Neutrophil (primary cell): ENCODE measurements around the gene FUZ.

Source experiments
- H3K27ac ChIP-seq: fragments of 200-600 bp; sonication (generic); 2 replicates; pipeline ENCODE4 v1.5.1; 2016; ENCODE audit warnings: mild to moderate bottlenecking, moderate library complexity
- H3K27me3 ChIP-seq: fragments of 200-600 bp; sonication (generic); 2 replicates; pipeline ENCODE4 v1.6.0; 2016; ENCODE audit warnings: mild to moderate bottlenecking
- H3K36me3 ChIP-seq: fragments of 200-600 bp; sonication (generic); 2 replicates; pipeline ENCODE4 v1.5.1; 2017
- H3K4me1 ChIP-seq, 2 experiments: fragments of 200-600 bp in 1 of 2; sonication (generic) in 1 of 2; 1 replicate in 1 of 2; 2 replicates in 1 of 2; pipeline versions ENCODE4 v1.5.1 to v1.6.1; 2013 to 2016; ENCODE audit warnings: low read depth in 1 of 2, low read length in 1 of 2, mild to moderate bottlenecking in 1 of 2, moderate library complexity in 1 of 2; ENCODE audit not compliant: control insufficient read depth in 1 of 2, insufficient read depth in 1 of 2
- H3K4me3 ChIP-seq, 2 experiments: fragments of 200-600 bp in 1 of 2; sonication (generic) in 1 of 2; 1 replicate in 1 of 2; 2 replicates in 1 of 2; pipeline ENCODE4 v1.5.1; 2013 to 2016; ENCODE audit warnings: low read depth in 1 of 2, low read length in 1 of 2, mild to moderate bottlenecking in 1 of 2, moderate library complexity in 1 of 2
- H3K9me3 ChIP-seq: fragments of 200-600 bp; sonication (generic); 2 replicates; pipeline ENCODE4 v1.5.1; 2016
- CTCF ChIP-seq: fragments of 200-600 bp; sonication (generic); IDR thresholded peaks from 2 replicates; pipeline ENCODE4 v1.5.1; 2016; ENCODE audit warnings: antibody characterized with exemption

FUZ gene

GRCh38 chr19:49844138-49845095 is 31.3 kb upstream of the FUZ start:
- Histone ChIP-seq H3K9me3 (no peaks in the 10 kb centered on the region), H3K27ac (peak overlapping the region; percentile 46), H3K4me3 (no peak overlapping the region), H3K27me3 (no peaks in the 10 kb centered on the region), H3K4me1 (peaks cover 36% of the 10 kb centered on the region in 2 experiments), H3K36me3 (peaks cover 17% of the 10 kb centered on the region)
- TF ChIP-seq CTCF, result no peak

DNA sequence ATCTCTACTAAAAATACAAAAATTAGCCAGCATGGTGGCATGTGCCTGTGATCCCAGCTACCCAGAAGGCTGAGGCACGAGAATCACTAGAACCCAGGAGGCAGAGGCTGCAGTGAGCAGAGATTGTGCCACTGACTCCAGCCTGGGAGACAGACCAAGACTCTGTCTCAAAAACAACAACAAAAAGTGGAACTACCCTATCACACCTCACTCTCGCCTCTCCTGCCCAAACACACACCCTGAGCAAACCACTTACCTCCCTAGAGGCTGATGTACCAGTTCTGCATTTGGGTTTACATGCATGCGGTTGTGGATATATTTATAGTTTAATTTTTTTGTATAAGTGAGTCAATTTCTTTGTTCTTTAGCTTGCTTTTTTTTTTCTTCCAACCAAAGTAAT is 30.2 kb upstream of the FUZ start:
- no peak overlapping the region for H3K4me3 ChIP-seq
- no peaks in the 10 kb centered on the region for H3K27me3 ChIP-seq
- H3K36me3 ChIP-seq, result peaks cover 28% of the 10 kb centered on the region
- H3K4me1 ChIP-seq, result peaks cover 24% of the 10 kb centered on the region in 2 experiments
- H3K9me3 ChIP-seq, result no peaks in the 10 kb centered on the region
- H3K27ac ChIP-seq, result no peak overlapping the region
- no peak for TF ChIP-seq CTCF

DNA sequence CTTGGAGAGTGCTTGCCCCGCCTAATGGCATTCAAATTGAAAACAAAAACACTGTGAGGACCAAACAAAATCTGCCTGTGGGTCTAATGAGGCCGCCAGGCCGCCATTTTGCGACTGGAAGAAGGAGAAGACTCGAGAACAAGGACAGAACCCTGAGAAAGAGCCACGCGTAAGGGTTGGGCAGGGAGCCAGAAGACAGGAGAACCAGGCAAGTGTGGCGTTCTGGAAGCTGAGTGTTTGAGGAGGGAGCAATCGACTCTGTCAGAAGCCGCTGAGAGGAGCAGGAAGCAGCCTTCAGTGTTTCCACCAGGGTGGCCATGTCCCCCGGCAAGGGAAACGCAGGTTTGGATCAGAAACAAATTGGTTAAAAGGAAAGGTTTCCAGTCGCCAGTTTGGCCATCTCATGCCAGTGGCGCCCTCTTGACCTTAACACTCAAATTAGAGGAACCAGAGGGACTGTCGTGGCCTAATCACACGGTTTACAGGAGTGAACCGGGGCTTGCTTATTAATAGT is 27.7 kb upstream of the FUZ start:
- no peaks in the 10 kb centered on the region for H3K9me3 ChIP-seq

DNA sequence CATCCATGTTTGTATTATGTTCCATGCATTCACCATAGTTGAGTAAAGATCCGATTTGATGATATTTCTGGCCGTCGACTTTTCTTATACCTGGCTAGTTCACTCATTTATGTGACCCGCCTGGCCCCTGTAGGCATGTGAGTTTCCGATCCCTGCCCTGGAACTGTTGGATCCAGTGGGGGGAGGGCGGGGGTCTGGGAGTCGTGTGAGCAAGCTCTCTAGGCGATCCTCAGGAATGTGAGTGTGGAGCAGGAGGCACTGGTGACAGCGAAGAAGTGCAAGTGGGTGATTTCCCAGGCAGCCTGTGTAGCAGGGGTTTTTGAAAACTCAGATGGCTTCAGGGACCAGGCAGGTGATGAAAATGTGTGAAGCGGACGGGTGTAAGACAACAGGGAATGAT is 27.2 kb upstream of the FUZ start:
- Histone ChIP-seq H3K27ac (no peak overlapping the region), H3K4me3 (no peak overlapping the region), H3K9me3 (no peaks in the 10 kb centered on the region), H3K36me3 (peaks cover 58% of the 10 kb centered on the region), H3K27me3 (no peaks in the 10 kb centered on the region), H3K4me1 (peaks cover 15 to 16% of the 10 kb centered on the region in 2 experiments)
- TF ChIP-seq CTCF, result no peak

More for the DNA sequence above, 27.7 kb upstream of the FUZ start:
- no peak overlapping the region for H3K4me3 ChIP-seq
- peak overlapping the region; percentile 5 for H3K27ac ChIP-seq
- peaks cover 53% of the 10 kb centered on the region for H3K36me3 ChIP-seq
- no peaks in the 10 kb centered on the region for H3K27me3 ChIP-seq
- H3K4me1 ChIP-seq, result peaks cover 16 to 17% of the 10 kb centered on the region in 2 experiments
- no peak for TF ChIP-seq CTCF

GRCh38 chr19:49839713-49840112 is 26.6 kb upstream of the FUZ start:
- no peaks in the 10 kb centered on the region for H3K9me3 ChIP-seq
- H3K27ac ChIP-seq, result peak overlapping the region; percentile 7
- H3K36me3 ChIP-seq, result peaks cover 64% of the 10 kb centered on the region
- H3K4me3 ChIP-seq, result no peak overlapping the region
- TF ChIP-seq CTCF, result no peak
- H3K4me1 ChIP-seq, result peaks cover 9% of the 10 kb centered on the region in 2 experiments
- no peaks in the 10 kb centered on the region for H3K27me3 ChIP-seq
